Measurements from ENCODE around the gene CCDC17.

The CCDC17 gene

GRCh38 chr1:45640293-45640692, 16.4 kb upstream of the CCDC17 start:
- Histone ChIP-seq H3K27me3 (no peaks in the 10 kb centered on the region), H3K4me3 (ENCODE audit: low read depth in 1 of 2, low read length in 1 of 2) (no peak overlapping the region), H3K4me1 (ENCODE audit: control insufficient read depth in 1 of 2, insufficient read depth in 1 of 2, low read depth in 1 of 2, low read length in 1 of 2) (no peaks in the 10 kb centered on the region), H3K27ac (no peak overlapping the region), H3K9me3 (no peaks in the 10 kb centered on the region), H3K36me3 (peaks cover 79% of the 10 kb centered on the region)
- no peak for TF ChIP-seq CTCF (IDR thresholded peaks at IDR 0.05)

- Histone ChIP-seq H3K9me3 (no peaks in the 10 kb centered on the region), H3K27ac (no peak overlapping the region), H3K27me3 (no peaks in the 10 kb centered on the region), H3K4me3 (ENCODE audit: low read depth in 1 of 2, low read length in 1 of 2) (no peak overlapping the region), H3K36me3 (peaks cover 98% of the 10 kb centered on the region), H3K4me1 (ENCODE audit: control insufficient read depth in 1 of 2, insufficient read depth in 1 of 2, low read depth in 1 of 2, low read length in 1 of 2) (no peaks in the 10 kb centered on the region)
- TF ChIP-seq CTCF (IDR thresholded peaks at IDR 0.05) = no peak
These were observed 11.4 kb upstream of the CCDC17 start for GRCh38 chr1:45635211-45635610.

- no peak overlapping the region for H3K4me3 ChIP-seq (ENCODE audit: low read depth in 1 of 2, low read length in 1 of 2)
- no peak overlapping the region for H3K27ac ChIP-seq
- no peaks in the 10 kb centered on the region for H3K9me3 ChIP-seq
- peaks cover 99% of the 10 kb centered on the region for H3K36me3 ChIP-seq
- TF ChIP-seq CTCF (IDR thresholded peaks at IDR 0.05) = no peak
- no peaks in the 10 kb centered on the region for H3K4me1 ChIP-seq (ENCODE audit: control insufficient read depth in 1 of 2, insufficient read depth in 1 of 2, low read depth in 1 of 2, low read length in 1 of 2)
- no peaks in the 10 kb centered on the region for H3K27me3 ChIP-seq
These were observed 6.6 kb upstream of the CCDC17 start for GRCh38 chr1:45630429-45630828.

- Histone ChIP-seq H3K4me3 (ENCODE audit: low read depth in 1 of 2, low read length in 1 of 2) (no peak overlapping the region), H3K27ac (no peak overlapping the region), H3K36me3 (peaks cover 96% of the 10 kb centered on the region), H3K27me3 (no peaks in the 10 kb centered on the region), H3K9me3 (no peaks in the 10 kb centered on the region), H3K4me1 (ENCODE audit: control insufficient read depth in 1 of 2, insufficient read depth in 1 of 2, low read depth in 1 of 2, low read length in 1 of 2) (no peaks in the 10 kb centered on the region)
- no peak for TF ChIP-seq CTCF (IDR thresholded peaks at IDR 0.05)
These were observed 5.2 kb upstream of the CCDC17 start for GRCh38 chr1:45629035-45629434.

- Histone ChIP-seq H3K9me3 (no peaks in the 10 kb centered on the region), H3K36me3 (peaks cover 93% of the 10 kb centered on the region), H3K27me3 (no peaks in the 10 kb centered on the region), H3K4me3 (ENCODE audit: low read depth in 1 of 2, low read length in 1 of 2) (no peak overlapping the region), H3K4me1 (ENCODE audit: control insufficient read depth in 1 of 2, insufficient read depth in 1 of 2, low read depth in 1 of 2, low read length in 1 of 2) (no peaks in the 10 kb centered on the region), H3K27ac (no peak overlapping the region)
- no peak for TF ChIP-seq CTCF (IDR thresholded peaks at IDR 0.05)
These were observed 1.1 kb downstream of the CCDC17 start for GRCh38 chr1:45622524-45623394.
